ENCODE results near the gene ARHGEF10L.

Gene ARHGEF10L

GRCh38 chr1:17607644-17608581 lies 68.4 kb downstream of the ARHGEF10L start:
- DNase-seq, result no peak
- H3K27ac ChIP-seq, result no peak overlapping the region
- in situ Hi-C loops (cut with HindIII; ENCODE audit: low pct_ligation_motif_present, low sequenced_read_pairs), result loop anchor here (10.0 kb wide), 1 partner anchor 113 kb away; no protein-coding TSS in a partner anchor
- H3K27me3 ChIP-seq (replicated peaks), result no peaks in the 10 kb centered on the region
- no peaks in the 10 kb centered on the region for H3K36me3 ChIP-seq (replicated peaks)
- H3K4me3 ChIP-seq (ENCODE audit: low read depth, low read length), result no peak overlapping the region
- TF ChIP-seq, protein P1, sequence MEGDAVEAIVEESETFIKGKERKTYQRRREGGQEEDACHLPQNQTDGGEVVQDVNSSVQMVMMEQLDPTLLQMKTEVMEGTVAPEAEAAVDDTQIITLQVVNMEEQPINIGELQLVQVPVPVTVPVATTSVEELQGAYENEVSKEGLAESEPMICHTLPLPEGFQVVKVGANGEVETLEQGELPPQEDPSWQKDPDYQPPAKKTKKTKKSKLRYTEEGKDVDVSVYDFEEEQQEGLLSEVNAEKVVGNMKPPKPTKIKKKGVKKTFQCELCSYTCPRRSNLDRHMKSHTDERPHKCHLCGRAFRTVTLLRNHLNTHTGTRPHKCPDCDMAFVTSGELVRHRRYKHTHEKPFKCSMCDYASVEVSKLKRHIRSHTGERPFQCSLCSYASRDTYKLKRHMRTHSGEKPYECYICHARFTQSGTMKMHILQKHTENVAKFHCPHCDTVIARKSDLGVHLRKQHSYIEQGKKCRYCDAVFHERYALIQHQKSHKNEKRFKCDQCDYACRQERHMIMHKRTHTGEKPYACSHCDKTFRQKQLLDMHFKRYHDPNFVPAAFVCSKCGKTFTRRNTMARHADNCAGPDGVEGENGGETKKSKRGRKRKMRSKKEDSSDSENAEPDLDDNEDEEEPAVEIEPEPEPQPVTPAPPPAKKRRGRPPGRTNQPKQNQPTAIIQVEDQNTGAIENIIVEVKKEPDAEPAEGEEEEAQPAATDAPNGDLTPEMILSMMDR (IDR thresholded peaks at IDR 0.05; ENCODE audit: low read depth, low read length, missing control alignments), result no peak

GRCh38 chr1:17609529-17609928 lies 70.0 kb downstream of the ARHGEF10L start:
- H3K27me3 ChIP-seq (replicated peaks), result no peaks in the 10 kb centered on the region
- in situ Hi-C loops (cut with HindIII; ENCODE audit: low pct_ligation_motif_present, low sequenced_read_pairs), result loop anchor here (10.0 kb wide), 1 partner anchor 115 kb away; no protein-coding TSS in a partner anchor
- no peak overlapping the region for H3K27ac ChIP-seq
- DNase-seq, result no peak
- TF ChIP-seq, protein P1 (IDR thresholded peaks at IDR 0.05; ENCODE audit: low read depth, low read length, missing control alignments), result no peak
- H3K4me3 ChIP-seq (ENCODE audit: low read depth, low read length), result no peak overlapping the region
- no peaks in the 10 kb centered on the region for H3K36me3 ChIP-seq (replicated peaks)

DNA sequence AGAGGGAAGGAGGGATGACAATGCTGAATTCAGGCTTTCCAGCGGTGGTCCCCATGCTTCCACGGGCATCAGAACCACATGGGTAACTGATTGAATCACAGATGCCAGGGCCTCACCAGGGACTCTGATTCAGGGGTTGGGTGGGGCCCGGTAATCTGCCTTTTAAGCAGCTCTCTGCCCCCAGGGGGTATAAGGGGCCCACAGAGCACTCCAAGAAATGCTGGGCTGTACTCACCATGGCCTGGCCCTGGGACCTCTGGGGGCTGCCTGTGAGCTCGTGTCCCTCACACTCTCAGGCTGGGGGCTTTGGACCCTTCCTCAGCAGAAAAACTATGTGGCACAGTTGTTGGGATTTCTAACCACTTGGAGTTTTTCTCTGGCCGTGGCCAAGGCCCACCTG lies 70.6 kb downstream of the ARHGEF10L start:
- Histone ChIP-seq H3K4me3 (ENCODE audit: low read depth, low read length) (no peak overlapping the region), H3K36me3 (replicated peaks) (no peaks in the 10 kb centered on the region), H3K27me3 (replicated peaks) (no peaks in the 10 kb centered on the region), H3K27ac (no peak overlapping the region)
- DNase-seq, result no peak
- in situ Hi-C loops (cut with HindIII; ENCODE audit: low pct_ligation_motif_present, low sequenced_read_pairs), result no loop called here
- TF ChIP-seq, protein P1 (IDR thresholded peaks at IDR 0.05; ENCODE audit: low read depth, low read length, missing control alignments), result no peak

- in situ Hi-C loops (cut with HindIII; ENCODE audit: low pct_ligation_motif_present, low sequenced_read_pairs), result no loop called here
- Histone ChIP-seq H3K4me3 (ENCODE audit: low read depth, low read length) (no peak overlapping the region), H3K36me3 (replicated peaks) (no peaks in the 10 kb centered on the region), H3K27me3 (replicated peaks) (no peaks in the 10 kb centered on the region), H3K27ac (no peak overlapping the region)
- no peak for DNase-seq
- TF ChIP-seq, protein P1 (IDR thresholded peaks at IDR 0.05; ENCODE audit: low read depth, low read length, missing control alignments), result no peak
These were observed 71.2 kb downstream of the ARHGEF10L start for GRCh38 chr1:17610713-17611112.

DNA sequence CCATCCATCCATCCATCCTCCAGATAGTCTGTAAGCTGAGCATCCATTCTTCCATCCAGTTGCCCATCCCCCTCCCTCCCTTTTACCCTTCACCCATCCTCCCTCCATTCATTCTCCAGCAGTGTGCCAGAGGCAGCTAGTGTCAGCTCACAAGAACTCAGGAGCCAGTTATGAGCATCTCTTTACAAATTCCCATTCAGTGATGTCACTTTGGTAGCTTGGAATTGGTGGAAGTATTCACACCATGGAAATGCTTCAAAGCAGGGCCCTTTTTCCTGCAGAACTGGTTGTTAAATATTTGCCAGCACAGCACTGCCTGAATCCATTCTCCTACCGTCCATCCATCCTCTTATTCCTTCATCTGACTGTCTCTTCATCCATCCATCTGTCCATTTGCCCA lies 72.5 kb downstream of the ARHGEF10L start:
- Histone ChIP-seq H3K27me3 (replicated peaks) (no peaks in the 10 kb centered on the region), H3K36me3 (replicated peaks) (no peaks in the 10 kb centered on the region), H3K27ac (no peak overlapping the region), H3K4me3 (ENCODE audit: low read depth, low read length) (no peak overlapping the region)
- TF ChIP-seq, protein P1 (IDR thresholded peaks at IDR 0.05; ENCODE audit: low read depth, low read length, missing control alignments), result no peak
- in situ Hi-C loops (cut with HindIII; ENCODE audit: low pct_ligation_motif_present, low sequenced_read_pairs), result no loop called here
- DNase-seq, result no peak
